CD4-positive, alpha-beta T cell treated with Interleukin-6 at 100 ng/mL for 8 hours (primary cell): ENCODE results near the gene IFFO2.
A peak's percentile ranks its signal among the peaks of the same experiment; 100 is the strongest.

Experiments used
- DNase-seq: peaks from one replicate; pipeline ENCODE4 v3.0.0-alpha.2; 2020; ENCODE audit warnings: mixed read lengths, low spot score

The IFFO2 gene

GRCh38 chr1:18936814-18937481, 19.5 kb downstream of the IFFO2 start:
- DNase-seq = no peak

GRCh38 chr1:18936471-18936813, 20.0 kb downstream of the IFFO2 start:
- no peak for DNase-seq

- peak; percentile 47 for DNase-seq
Measured at GRCh38 chr1:18934205-18935000, 22.1 kb downstream of the IFFO2 start.

- DNase-seq = no peak
Measured at GRCh38 chr1:18932879-18933278, 23.6 kb downstream of the IFFO2 start.

GRCh38 chr1:18932387-18932786, 24.1 kb downstream of the IFFO2 start:
- DNase-seq = no peak

- DNase-seq = no peak
Measured at GRCh38 chr1:18931730-18932129, 24.7 kb downstream of the IFFO2 start.

- DNase-seq = no peak
Measured at GRCh38 chr1:18929686-18930085, 26.8 kb downstream of the IFFO2 start.

- no peak for DNase-seq
Measured at GRCh38 chr1:18928985-18929384, 27.5 kb downstream of the IFFO2 start.

GRCh38 chr1:18928406-18928805, 28.1 kb downstream of the IFFO2 start:
- DNase-seq = no peak

- DNase-seq = peak; percentile 62
Measured at GRCh38 chr1:18927654-18928272, 28.7 kb downstream of the IFFO2 start.

- DNase-seq = peak; percentile 46
Measured at GRCh38 chr1:18927082-18927653, 29.3 kb downstream of the IFFO2 start.

- peak; percentile 89 for DNase-seq
Measured at GRCh38 chr1:18926315-18927081, 30.0 kb downstream of the IFFO2 start.

GRCh38 chr1:18925279-18925678, 31.2 kb downstream of the IFFO2 start:
- DNase-seq = no peak

GRCh38 chr1:18924221-18924691, 32.2 kb downstream of the IFFO2 start:
- no peak for DNase-seq

GRCh38 chr1:18923756-18924211, 32.7 kb downstream of the IFFO2 start:
- peak; percentile 29 for DNase-seq

- DNase-seq = no peak
Measured at GRCh38 chr1:18922848-18923755, 33.4 kb downstream of the IFFO2 start.

- no peak for DNase-seq
Measured at GRCh38 chr1:18922319-18922726, 34.2 kb downstream of the IFFO2 start.

GRCh38 chr1:18921516-18922251, 34.8 kb downstream of the IFFO2 start:
- DNase-seq = no peak

GRCh38 chr1:18920931-18921330, 35.5 kb downstream of the IFFO2 start:
- DNase-seq = no peak

GRCh38 chr1:18919956-18920355, 36.5 kb downstream of the IFFO2 start:
- no peak for DNase-seq
